Glomerular visceral epithelial cell (primary cell): Measurements from ENCODE around the gene SDCCAG8.

Source experiments
- DNase-seq: peaks from one replicate; pipeline ENCODE4 v3.0.0-alpha.2; 2016; ENCODE audit errors: extremely low spot score

SDCCAG8 gene

DNA sequence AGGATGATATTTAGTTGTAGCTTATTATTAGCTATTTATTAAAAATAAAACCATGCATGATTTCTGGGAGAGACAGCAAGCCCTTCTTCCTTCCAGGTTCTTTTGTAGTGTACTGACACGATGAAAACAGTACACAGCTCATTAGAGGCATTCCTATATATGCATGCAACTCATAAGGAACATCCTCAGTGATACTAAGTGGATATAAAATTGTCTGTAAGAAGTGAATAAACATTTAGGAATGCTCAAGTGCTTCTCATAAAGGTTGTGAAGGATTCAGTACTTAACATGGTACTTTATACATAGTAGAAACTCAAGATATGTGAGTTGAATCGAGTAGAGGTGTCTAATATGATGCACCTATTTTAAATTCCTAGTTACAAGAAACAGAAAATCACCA, 287.7 kb downstream of the SDCCAG8 start:
- DNase-seq: no peak

DNA sequence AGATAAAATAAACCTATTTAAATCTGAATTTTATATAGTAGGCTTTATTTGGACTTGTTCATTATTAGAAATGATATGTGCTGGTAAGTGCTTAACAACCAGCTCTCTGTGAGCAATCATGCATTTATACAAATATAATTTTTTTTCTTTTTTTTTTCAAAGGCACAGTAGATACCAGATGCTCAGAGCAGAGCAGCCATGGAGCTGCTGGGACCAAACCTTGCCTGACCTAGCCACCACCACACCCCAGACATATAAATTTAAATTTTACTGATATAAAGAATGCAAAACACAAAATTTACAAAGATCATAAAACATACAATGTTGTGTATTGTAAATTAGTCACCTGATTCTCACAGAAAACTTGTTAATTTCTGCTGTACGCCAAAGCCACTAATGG, 290.6 kb downstream of the SDCCAG8 start:
- no peak for DNase-seq

DNA sequence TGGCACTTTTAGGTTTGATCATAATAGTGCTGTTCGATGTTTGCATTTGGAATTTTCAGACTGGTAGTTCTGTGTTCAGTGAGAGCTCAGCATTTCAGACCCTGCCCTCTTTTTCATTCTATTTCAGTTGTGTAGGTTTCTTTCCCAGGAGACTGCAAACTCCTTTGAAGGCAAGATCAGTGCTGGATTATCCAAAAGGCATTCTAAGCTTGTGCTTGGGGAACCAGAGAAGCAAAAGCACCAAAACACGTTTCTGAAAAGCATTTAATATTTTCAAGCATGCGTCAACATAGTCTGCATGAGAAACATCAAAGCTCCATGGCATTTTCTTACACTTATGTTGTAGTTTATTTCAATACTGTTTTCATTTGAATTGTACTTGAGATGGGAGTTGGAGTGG, 292.1 kb downstream of the SDCCAG8 start:
- no peak for DNase-seq

DNA sequence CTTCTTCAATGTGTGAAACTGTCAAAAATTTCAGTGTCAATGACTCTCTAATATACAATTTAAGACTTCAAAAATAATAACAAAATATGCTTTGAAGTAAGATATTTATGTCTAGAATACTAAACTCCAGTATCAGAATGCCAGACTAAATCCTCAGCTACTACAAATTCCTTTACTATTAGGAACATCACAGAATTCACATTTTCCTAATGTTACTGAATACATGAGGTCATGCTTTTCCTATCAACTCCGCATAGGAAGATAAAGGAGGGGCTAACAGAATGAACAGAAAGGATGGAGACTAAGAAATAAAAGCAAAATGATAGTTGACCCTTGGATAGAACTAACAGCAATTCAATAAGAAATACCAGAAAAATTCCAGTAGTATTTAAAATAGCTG, 292.7 kb downstream of the SDCCAG8 start:
- DNase-seq: no peak

DNA sequence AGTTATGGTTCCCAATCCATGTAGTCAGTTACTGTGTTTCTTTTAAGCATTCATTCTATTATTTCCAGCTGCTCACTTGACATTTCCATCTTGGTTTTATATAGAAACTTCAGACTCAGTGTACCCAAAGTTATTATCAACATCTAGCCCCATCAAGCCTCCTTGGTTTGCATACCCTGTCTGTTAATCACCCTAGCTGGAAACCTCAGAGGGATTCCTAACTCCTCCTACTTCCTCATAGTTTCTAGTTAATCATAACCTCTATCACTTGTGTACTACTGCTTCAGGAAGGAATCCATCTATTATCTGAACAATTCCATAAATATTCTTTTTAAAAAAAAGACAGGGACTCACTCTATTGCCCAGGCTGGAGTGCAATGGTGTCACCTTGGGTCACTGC, 293.3 kb downstream of the SDCCAG8 start:
- DNase-seq: peak; percentile 39
